Neural progenitor cell (in vitro differentiated cells): ENCODE measurements around the gene TMEM208. TPM values are rescaled to one million over a fixed set of nuclear protein-coding genes. Genes with fewer than 3 reads are reported as not detected.

Source experiments
- DNase-seq: peaks from one replicate; pipeline ENCODE4 v3.0.0-alpha.2; 2016; ENCODE audit warnings: low spot score
- H2AFZ ChIP-seq: fragments of 200-600 bp; sonication (generic); replicated peaks from 2 replicates; pipeline ENCODE4 v1.6.1; 2016; ENCODE audit warnings: antibody characterized with exemption
- H3F3A ChIP-seq: fragments of 200-600 bp; sonication (generic); 2 replicates; pipeline ENCODE4 v1.6.1; 2016; ENCODE audit warnings: antibody characterized with exemption, low read depth
- H3K27ac ChIP-seq: fragments of 200-600 bp; sonication (generic); 2 replicates; pipeline ENCODE4 v1.5.1; 2016; ENCODE audit warnings: mild to moderate bottlenecking
- H3K27me3 ChIP-seq: fragments of 200-600 bp; sonication (generic); 2 replicates; pipeline ENCODE4 v1.6.1; 2016; ENCODE audit warnings: mild to moderate bottlenecking, moderate library complexity
- H3K36me3 ChIP-seq: fragments of 200-600 bp; sonication (generic); 2 replicates; pipeline ENCODE4 v1.5.1; 2016
- H3K4me1 ChIP-seq: fragments of 200-600 bp; sonication (generic); 2 replicates; pipeline ENCODE4 v1.6.1; 2016; ENCODE audit warnings: mixed run types
- H3K4me2 ChIP-seq: fragments of 200-600 bp; sonication (generic); 2 replicates; pipeline ENCODE4 v1.6.1; 2016
- H3K4me3 ChIP-seq: fragments of 200-600 bp; sonication (generic); 2 replicates; pipeline ENCODE4 v1.5.1; 2016
- H3K79me2 ChIP-seq: fragments of 200-600 bp; sonication (generic); 2 replicates; pipeline ENCODE4 v1.6.1; 2016; ENCODE audit warnings: low read depth
- H3K9ac ChIP-seq: fragments of 200-600 bp; sonication (generic); 2 replicates; pipeline ENCODE4 v1.6.1; 2016
- H3K9me3 ChIP-seq: fragments of 200-600 bp; sonication (generic); 2 replicates; pipeline ENCODE4 v1.5.1; 2016; ENCODE audit warnings: low read depth
- H4K20me1 ChIP-seq: fragments of 200-600 bp; sonication (generic); 2 replicates; pipeline ENCODE4 v1.6.1; 2016; ENCODE audit warnings: low read depth
- H3K27ac Mint-ChIP-seq: 3 replicates; pipeline ENCODE4 v1.8.0; 2021; ENCODE audit warnings: mixed read lengths
- H3K27me3 Mint-ChIP-seq: 2 replicates; pipeline ENCODE4 v1.8.0; 2022; ENCODE audit warnings: low read depth, mild to moderate bottlenecking, inconsistent platforms, moderate library complexity, mixed read lengths; ENCODE audit not compliant: insufficient read depth
- H3K36me3 Mint-ChIP-seq: 3 replicates; pipeline ENCODE4 v1.8.0; 2021; ENCODE audit warnings: mixed read lengths
- H3K4me1 Mint-ChIP-seq: 3 replicates; pipeline ENCODE4 v1.8.0; 2021; ENCODE audit warnings: mixed read lengths
- H3K4me3 Mint-ChIP-seq: 3 replicates; pipeline ENCODE4 v1.8.0; 2021; ENCODE audit warnings: mild to moderate bottlenecking, moderate library complexity, mixed read lengths
- H3K9me3 Mint-ChIP-seq: 3 replicates; pipeline ENCODE4 v1.8.0; 2020; ENCODE audit warnings: mixed read lengths
- EZH2 ChIP-seq: fragments of 200-600 bp; sonication (generic); IDR thresholded peaks from 2 replicates; pipeline ENCODE4 v1.6.1; 2017; ENCODE audit warnings: antibody characterized with exemption, mild to moderate bottlenecking, moderate library complexity
- EZH2phosphoT487 ChIP-seq: fragments of 200-600 bp; sonication (generic); IDR thresholded peaks from 2 replicates; pipeline ENCODE4 v1.6.1; 2017; ENCODE audit warnings: antibody characterized with exemption
- total RNA-seq: library from RNA; depleted of rRNA; stranded (reverse); fragments of >200 nt; gene quantifications from 2 replicates; pipeline ENCODE4 v1.2.3, GENCODE V29; 2015; ENCODE audit warnings: low replicate concordance
- TF ChIP-seq, protein P1 (sequence below): fragments of 200-600 bp; sonication (generic); IDR thresholded peaks from 2 replicates; pipeline ENCODE4 v1.5.1; 2017; ENCODE audit warnings: antibody characterized with exemption, mild to moderate bottlenecking

The TMEM208 gene
- total RNA-seq, 1 donor from 2014 or later, result 39.4 TPM

DNA sequence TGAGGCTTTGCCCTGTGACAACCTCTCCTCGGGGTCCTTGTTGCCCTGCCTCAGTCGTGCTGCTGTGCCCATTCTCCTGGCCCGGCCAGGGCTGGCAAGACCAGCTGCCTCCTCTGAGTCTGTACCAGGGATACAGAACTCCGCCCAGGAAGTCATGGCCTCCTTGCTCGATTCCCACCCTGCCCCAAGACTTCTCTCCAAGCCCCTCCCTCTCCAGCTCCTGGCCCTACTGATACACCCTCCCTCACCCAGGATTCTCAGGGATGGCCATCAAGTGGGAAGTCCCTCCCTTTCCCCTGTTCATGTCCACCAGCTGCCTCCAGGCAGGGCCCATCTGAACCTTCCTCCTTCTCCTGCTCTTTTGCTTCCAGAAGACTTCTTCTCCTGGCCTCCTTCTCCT, 11.2 kb upstream of the TMEM208 start:
- H3K4me3 ChIP-seq, result no peak overlapping the region
- H3K27me3 Mint-ChIP-seq, result peaks cover 10% of the 10 kb centered on the region
- H3K36me3 Mint-ChIP-seq, result peaks cover 3% of the 10 kb centered on the region

GRCh38 chr16:67216612-67217490, 10.1 kb upstream of the TMEM208 start:
- H2AFZ ChIP-seq, result no peak overlapping the region
- TF ChIP-seq EZH2phosphoT487 (no peak), EZH2 (no peak)
- TF ChIP-seq, protein P1, sequence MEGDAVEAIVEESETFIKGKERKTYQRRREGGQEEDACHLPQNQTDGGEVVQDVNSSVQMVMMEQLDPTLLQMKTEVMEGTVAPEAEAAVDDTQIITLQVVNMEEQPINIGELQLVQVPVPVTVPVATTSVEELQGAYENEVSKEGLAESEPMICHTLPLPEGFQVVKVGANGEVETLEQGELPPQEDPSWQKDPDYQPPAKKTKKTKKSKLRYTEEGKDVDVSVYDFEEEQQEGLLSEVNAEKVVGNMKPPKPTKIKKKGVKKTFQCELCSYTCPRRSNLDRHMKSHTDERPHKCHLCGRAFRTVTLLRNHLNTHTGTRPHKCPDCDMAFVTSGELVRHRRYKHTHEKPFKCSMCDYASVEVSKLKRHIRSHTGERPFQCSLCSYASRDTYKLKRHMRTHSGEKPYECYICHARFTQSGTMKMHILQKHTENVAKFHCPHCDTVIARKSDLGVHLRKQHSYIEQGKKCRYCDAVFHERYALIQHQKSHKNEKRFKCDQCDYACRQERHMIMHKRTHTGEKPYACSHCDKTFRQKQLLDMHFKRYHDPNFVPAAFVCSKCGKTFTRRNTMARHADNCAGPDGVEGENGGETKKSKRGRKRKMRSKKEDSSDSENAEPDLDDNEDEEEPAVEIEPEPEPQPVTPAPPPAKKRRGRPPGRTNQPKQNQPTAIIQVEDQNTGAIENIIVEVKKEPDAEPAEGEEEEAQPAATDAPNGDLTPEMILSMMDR, result no peak
- H3K4me1 ChIP-seq, result no peaks in the 10 kb centered on the region
- H3F3A ChIP-seq, result no peaks in the 10 kb centered on the region
- no peak overlapping the region for H3K27ac ChIP-seq
- no peaks in the 10 kb centered on the region for H3K27me3 ChIP-seq
- no peaks in the 10 kb centered on the region for H4K20me1 ChIP-seq
- H3K36me3 ChIP-seq, result no peaks in the 10 kb centered on the region
- peak overlapping the region; percentile 80 for H3K27ac Mint-ChIP-seq
- H3K4me3 Mint-ChIP-seq, result no peak overlapping the region
- no peak overlapping the region for H3K4me3 ChIP-seq
- no peaks in the 10 kb centered on the region for H3K9me3 ChIP-seq
- no peaks in the 10 kb centered on the region for H3K9me3 Mint-ChIP-seq
- no peak for DNase-seq
- H3K27me3 Mint-ChIP-seq, result peaks cover 10% of the 10 kb centered on the region
- H3K79me2 ChIP-seq, result no peaks in the 10 kb centered on the region
- no peaks in the 10 kb centered on the region for H3K36me3 Mint-ChIP-seq
- no peaks in the 10 kb centered on the region for H3K4me1 Mint-ChIP-seq
- H3K4me2 ChIP-seq, result no peak overlapping the region
- no peak overlapping the region for H3K9ac ChIP-seq

More for the DNA sequence above, 11.2 kb upstream of the TMEM208 start:
- TF ChIP-seq EZH2 (no peak), EZH2phosphoT487 (no peak)
- TF ChIP-seq, protein P1, result no peak
- no peak overlapping the region for H3K4me3 Mint-ChIP-seq
- no peaks in the 10 kb centered on the region for H3F3A ChIP-seq
- H3K27ac Mint-ChIP-seq, result no peak overlapping the region
- no peak overlapping the region for H3K4me2 ChIP-seq
- no peak overlapping the region for H3K27ac ChIP-seq
- DNase-seq, result no peak
- H4K20me1 ChIP-seq, result no peaks in the 10 kb centered on the region
- no peaks in the 10 kb centered on the region for H3K4me1 Mint-ChIP-seq
- no peak overlapping the region for H2AFZ ChIP-seq
- no peaks in the 10 kb centered on the region for H3K36me3 ChIP-seq
- no peak overlapping the region for H3K9ac ChIP-seq
- H3K79me2 ChIP-seq, result no peaks in the 10 kb centered on the region
- no peaks in the 10 kb centered on the region for H3K9me3 Mint-ChIP-seq
- H3K9me3 ChIP-seq, result no peaks in the 10 kb centered on the region
- no peaks in the 10 kb centered on the region for H3K4me1 ChIP-seq
- H3K27me3 ChIP-seq, result no peaks in the 10 kb centered on the region

GRCh38 chr16:67223992-67224391, 2.9 kb upstream of the TMEM208 start:
- H3K9ac ChIP-seq, result no peak overlapping the region
- no peaks in the 10 kb centered on the region for H3K27me3 ChIP-seq
- no peaks in the 10 kb centered on the region for H3K36me3 ChIP-seq
- H3K36me3 Mint-ChIP-seq, result peaks cover 4% of the 10 kb centered on the region
- H3K4me1 Mint-ChIP-seq, result peaks cover 22% of the 10 kb centered on the region
- no peak overlapping the region for H3K4me2 ChIP-seq
- H3K4me3 ChIP-seq, result no peak overlapping the region
- no peaks in the 10 kb centered on the region for H4K20me1 ChIP-seq
- no peak overlapping the region for H3K27ac Mint-ChIP-seq
- peaks cover 14% of the 10 kb centered on the region for H3K27me3 Mint-ChIP-seq
- no peaks in the 10 kb centered on the region for H3F3A ChIP-seq
- H3K4me1 ChIP-seq, result peaks cover 10% of the 10 kb centered on the region
- H3K27ac ChIP-seq, result no peak overlapping the region
- peaks cover 2% of the 10 kb centered on the region for H3K9me3 Mint-ChIP-seq
- TF ChIP-seq, protein P1, result no peak
- TF ChIP-seq EZH2phosphoT487 (no peak), EZH2 (no peak)
- H3K4me3 Mint-ChIP-seq, result no peak overlapping the region
- H3K9me3 ChIP-seq, result no peaks in the 10 kb centered on the region
- H2AFZ ChIP-seq, result no peak overlapping the region
- H3K79me2 ChIP-seq, result peaks cover 15% of the 10 kb centered on the region
- no peak for DNase-seq
